ENCODE measurements around the gene TLE7.

DNA sequence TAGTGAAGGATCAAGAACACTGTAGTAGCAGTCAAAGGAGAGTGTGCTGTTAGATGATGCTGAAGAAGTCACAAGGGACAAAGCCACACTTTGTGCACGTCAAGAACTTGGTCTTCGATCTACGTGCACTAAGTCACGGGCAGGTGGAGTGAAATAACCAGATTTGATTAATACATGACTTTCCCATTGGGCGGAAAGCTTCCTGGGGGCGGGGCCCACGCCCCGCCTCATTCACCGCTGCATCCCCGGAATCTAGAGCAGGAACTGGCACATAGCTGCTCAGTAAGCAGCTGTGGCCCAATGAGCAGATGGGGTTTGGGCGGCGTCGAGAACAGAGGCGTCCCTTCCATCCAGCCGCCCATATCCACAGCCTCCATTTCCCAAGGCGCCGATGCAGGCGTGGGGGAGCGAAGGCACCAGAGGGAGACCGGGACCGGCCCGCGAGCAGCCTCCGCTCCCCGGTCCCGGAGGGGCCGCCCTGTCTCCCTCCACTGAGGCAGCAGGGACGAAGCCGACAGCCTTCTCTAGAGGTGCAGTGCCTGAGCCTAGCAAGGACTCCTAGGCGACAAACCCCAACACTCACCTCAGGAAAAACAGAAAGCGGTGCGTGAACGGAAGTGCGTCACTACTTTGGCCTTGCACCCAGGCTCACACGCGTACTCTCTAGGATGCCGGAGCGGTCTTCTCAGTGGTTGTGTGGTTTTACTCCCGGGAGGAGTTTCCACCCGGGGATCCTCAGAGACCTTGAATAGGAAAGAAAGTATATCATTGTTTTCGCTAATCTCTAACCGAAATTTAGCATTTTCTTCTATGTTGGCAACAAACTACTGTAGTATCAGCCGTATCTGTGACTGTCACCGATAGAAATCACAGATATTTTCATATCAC, 42.4 kb upstream of the TLE7 start:
- TF ChIP-seq, protein P1, sequence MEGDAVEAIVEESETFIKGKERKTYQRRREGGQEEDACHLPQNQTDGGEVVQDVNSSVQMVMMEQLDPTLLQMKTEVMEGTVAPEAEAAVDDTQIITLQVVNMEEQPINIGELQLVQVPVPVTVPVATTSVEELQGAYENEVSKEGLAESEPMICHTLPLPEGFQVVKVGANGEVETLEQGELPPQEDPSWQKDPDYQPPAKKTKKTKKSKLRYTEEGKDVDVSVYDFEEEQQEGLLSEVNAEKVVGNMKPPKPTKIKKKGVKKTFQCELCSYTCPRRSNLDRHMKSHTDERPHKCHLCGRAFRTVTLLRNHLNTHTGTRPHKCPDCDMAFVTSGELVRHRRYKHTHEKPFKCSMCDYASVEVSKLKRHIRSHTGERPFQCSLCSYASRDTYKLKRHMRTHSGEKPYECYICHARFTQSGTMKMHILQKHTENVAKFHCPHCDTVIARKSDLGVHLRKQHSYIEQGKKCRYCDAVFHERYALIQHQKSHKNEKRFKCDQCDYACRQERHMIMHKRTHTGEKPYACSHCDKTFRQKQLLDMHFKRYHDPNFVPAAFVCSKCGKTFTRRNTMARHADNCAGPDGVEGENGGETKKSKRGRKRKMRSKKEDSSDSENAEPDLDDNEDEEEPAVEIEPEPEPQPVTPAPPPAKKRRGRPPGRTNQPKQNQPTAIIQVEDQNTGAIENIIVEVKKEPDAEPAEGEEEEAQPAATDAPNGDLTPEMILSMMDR (IDR thresholded peaks at IDR 0.05): no peak
- TF ChIP-seq POLR2A (IDR thresholded peaks at IDR 0.05): peak; percentile 75

Measured in right lobe of liver (tissue), 4 donors.